Ovary (tissue), 10 donors: ENCODE results near the gene CLBA1. TPM values are rescaled to one million over a fixed set of nuclear protein-coding genes. Genes with fewer than 3 reads are reported as not detected.

ENCODE experiments used
- DNase-seq, 5 donors: peaks; one replicate each; pipeline ENCODE4 v3.0.0-alpha.2; 2019 to 2020
- H3K27ac ChIP-seq, 2 donors: fragments of 200-600 bp; one replicate each; pipeline versions ENCODE4 v1.5.1 to v1.8.0; 2019 to 2022
- H3K27me3 ChIP-seq: fragments of 200-600 bp; one replicate; pipeline ENCODE4 v1.8.0; 2022
- H3K36me3 ChIP-seq: fragments of 200-600 bp; sonication (generic); one replicate; pipeline ENCODE4 v1.5.1; 2019
- H3K4me1 ChIP-seq: one replicate; pipeline ENCODE4 v1.8.1; 2013; ENCODE audit warnings: mild to moderate bottlenecking, moderate library complexity; ENCODE audit not compliant: insufficient read depth
- H3K4me3 ChIP-seq: fragments of 200-600 bp; sonication (generic); one replicate; pipeline ENCODE4 v1.5.1; 2017
- H3K9me3 ChIP-seq, 2 donors: fragments of 200-600 bp in 1 of 2; sonication (generic) in 1 of 2; one replicate each; pipeline versions ENCODE4 v1.5.1 to v1.8.1; 2013 to 2019; ENCODE audit warnings: mild to moderate bottlenecking in 1 of 2, moderate library complexity in 1 of 2
- CTCF ChIP-seq, 3 donors: fragments of 450-650 bp in 2 of 3; fragments of 200-600 bp in 1 of 3; IDR thresholded peaks; one replicate each; pipeline versions ENCODE4 v1.5.1 to v1.8.0; 2016 to 2022; ENCODE audit warnings: antibody characterized with exemption in 3 of 3, mild to moderate bottlenecking in 1 of 3
- EP300 ChIP-seq: sonication (generic); formaldehyde crosslinking; IDR thresholded peaks from one replicate; pipeline ENCODE4 v1.6.1; 2017; ENCODE audit warnings: antibody characterized with exemption
- POLR2A ChIP-seq: fragments of 450-650 bp; IDR thresholded peaks from one replicate; pipeline ENCODE4 v1.6.1; 2017; ENCODE audit warnings: antibody characterized with exemption, mild to moderate bottlenecking, moderate library complexity
- WGBS, 3 donors: extraction: QIAGEN DNeasy Blood & Tissue Kit in 1 of 3; methylation state at CpG; one replicate each; pipeline versions ENCODE4 v1.1.5 to v1.1.7; 2013 to 2017; 5-methylcytosine and 5-hydroxymethylcytosine counted together
- intact Hi-C, 4 donors: fragments of 100-400 bp; cut with DNase I; formaldehyde crosslinking; loops; one replicate each; pipeline versions ENCODE4 v1.11.0 to v1.15.1; 2022 to 2023
- long read RNA-seq, 3 donors: library from polyadenylated mRNA in 2 of 3; unstranded in 2 of 3; transcript quantifications; one replicate each; pipeline ENCODE4 v2.0.0 and lab custom pipeline, GENCODE V29; 2021 to 2026
- polyA plus RNA-seq, 2 donors: library from polyadenylated mRNA; stranded (reverse); fragments of 200-250 nt in 1 of 2; fragments of 350-450 nt in 1 of 2; fragmentation: Illumina TruSeq in 1 of 2; extraction: RNeasy Lipid Tissue Mini Kit (QIAGEN cat#74804) in 1 of 2; gene quantifications; one replicate each; pipeline ENCODE4 v1.2.3, GENCODE V29; 2013 to 2014
- total RNA-seq, 7 donors: library from RNA; depleted of rRNA in 2 of 7; stranded (reverse); fragments of >200 nt in 2 of 7; fragmentation: NEBNext Ultra II Directional in 3 of 7; extraction: Animal tissue kit (Norgen Biotek cat#: 25700) in 3 of 7; gene quantifications; one replicate each; pipeline versions ENCODE4 v1.1.0 to v1.2.4, GENCODE V29; 2016 to 2023
- donor health status: DM: no; HTN: no; CAD: no; lungs with moderate emphysema.
- donor health status: DM: no; HTN: no; CAD: no.
- donor health status: Bipolar disorder and iron deficiency.
- donor health status: DM: yes; HTN: yes; CAD: no.
- donor health status: DM: no; HTN: no; CAD: no.
- donor health status: DM: yes; HTN: yes; CAD: no.

CLBA1 gene
- total RNA-seq (10 to 100 TPM in 2 of 7 donors, 1 to 10 TPM in 5; 3.5 to 15.7 (median 9.6) TPM), polyA plus RNA-seq (1 to 10 TPM; 6.4 to 6.7 TPM)
- long read RNA-seq, donor 1, transcript CLBA1-202 (5 exons, 2,370 nt) = major isoform, 11 of 15 reads
- long read RNA-seq, donor 1, partial matches to known transcripts = 0 of 15 reads
- long read RNA-seq, donor 1, other reads (novel, unspliced or antisense) = 2 of 15 reads
- long read RNA-seq, donor 2, partial matches to known transcripts = 0 of 8 reads
- long read RNA-seq, donor 2, other reads (novel, unspliced or antisense) = 0 of 8 reads
- long read RNA-seq, donor 3, transcript CLBA1-202 (5 exons, 2,370 nt) = major isoform, 13 of 20 reads
- long read RNA-seq, donor 3, partial matches to known transcripts = 2 of 20 reads
- long read RNA-seq, donor 3, other reads (novel, unspliced or antisense) = 5 of 20 reads

GRCh38 chr14:104985675-104986486 lies at the start of gene CLBA1:
CLBA1 (plus strand) TSS chr14:104985788; CDS start chr14:104986432, 644 bp downstream.
- no peaks in the 10 kb centered on the region for H3K27me3 ChIP-seq
- intact Hi-C loops = loop anchor here in 1 of 4 donors (5.0 kb wide), 1 partner anchor 36 kb away; the partner anchor contains the start of gene CDCA4
- H3K4me1 ChIP-seq = peaks cover 4% of the 10 kb centered on the region
- peak within 1 kb of the TSS; percentile 75 for H3K4me3 ChIP-seq
- peak; percentile 86 to 94 (median 91) for DNase-seq
- no peak within 1 kb of the TSS for H3K27ac ChIP-seq
- TF ChIP-seq POLR2A (no peak), CTCF (IDR thresholded peaks at IDR 0.05) (no peak), EP300 (no peak)
- 1% methylated on average over 45 to 77 of the region's 77 CpGs for WGBS, 3 donors
- no peaks in the 10 kb centered on the region for H3K9me3 ChIP-seq
- no peaks in the 10 kb centered on the region for H3K36me3 ChIP-seq

GRCh38 chr14:104935955-104936354 lies 49.6 kb upstream of the CLBA1 start:
- no peak overlapping the region for H3K27ac ChIP-seq
- intact Hi-C loops = loop anchor here in 2 of 4 donors (10.0 kb wide), 1 partner anchor 109 kb away; no protein-coding TSS in a partner anchor
- H3K36me3 ChIP-seq = no peaks in the 10 kb centered on the region
- peaks cover 4% of the 10 kb centered on the region for H3K4me1 ChIP-seq
- 39 to 61% (median 52%) methylated on average over 2 of the region's 2 CpGs for WGBS, 3 donors
- no peaks in the 10 kb centered on the region for H3K9me3 ChIP-seq
- no peak overlapping the region for H3K4me3 ChIP-seq
- no peaks in the 10 kb centered on the region for H3K27me3 ChIP-seq
- TF ChIP-seq POLR2A = no peak
- TF ChIP-seq EP300 = no peak
- TF ChIP-seq CTCF (IDR thresholded peaks at IDR 0.05) = no peak
- DNase-seq = no peak

- TF ChIP-seq CTCF (IDR thresholded peaks at IDR 0.05) (no peak), POLR2A (no peak), EP300 (no peak)
- Histone ChIP-seq H3K27me3 (no peaks in the 10 kb centered on the region), H3K27ac (no peak overlapping the region), H3K36me3 (no peaks in the 10 kb centered on the region), H3K9me3 (no peaks in the 10 kb centered on the region), H3K4me1 (peaks cover 4% of the 10 kb centered on the region), H3K4me3 (no peak overlapping the region)
- peak in 3 of 5 donors; percentile 0 to 33 (median 11) for DNase-seq
- intact Hi-C loops = loop anchor here in 2 of 4 donors (10.0 kb wide), 1 partner anchor 108 kb away; no protein-coding TSS in a partner anchor
- WGBS, 3 donors = 48 to 59% (median 52%) methylated on average over 9 to 10 of the region's 10 CpGs
Measured at GRCh38 chr14:104936361-104937155, 49.0 kb upstream of the CLBA1 start.

- no peaks in the 10 kb centered on the region for H3K9me3 ChIP-seq
- no peak overlapping the region for H3K4me3 ChIP-seq
- WGBS, 3 donors = 59 to 74% (median 64%) methylated on average over 4 of the region's 4 CpGs
- H3K36me3 ChIP-seq = no peaks in the 10 kb centered on the region
- DNase-seq = peak in 1 of 5 donors; percentile 11
- intact Hi-C loops = loop anchor here in 2 of 4 donors (10.0 kb wide), 1 partner anchor 108 kb away; no protein-coding TSS in a partner anchor
- no peaks in the 10 kb centered on the region for H3K27me3 ChIP-seq
- no peaks in the 10 kb centered on the region for H3K4me1 ChIP-seq
- TF ChIP-seq POLR2A = no peak
- TF ChIP-seq CTCF (IDR thresholded peaks at IDR 0.05) = no peak
- TF ChIP-seq EP300 = no peak
- no peak overlapping the region for H3K27ac ChIP-seq
Measured at GRCh38 chr14:104937161-104937560, 48.4 kb upstream of the CLBA1 start.
